ENCODE measurements around the gene RNU2-63P.
"Not testable (repeated sequence)": the region's sequence is repeated elsewhere in the genome, so short reads cannot be mapped to it uniquely, and the experiment has no call there.

DNA sequence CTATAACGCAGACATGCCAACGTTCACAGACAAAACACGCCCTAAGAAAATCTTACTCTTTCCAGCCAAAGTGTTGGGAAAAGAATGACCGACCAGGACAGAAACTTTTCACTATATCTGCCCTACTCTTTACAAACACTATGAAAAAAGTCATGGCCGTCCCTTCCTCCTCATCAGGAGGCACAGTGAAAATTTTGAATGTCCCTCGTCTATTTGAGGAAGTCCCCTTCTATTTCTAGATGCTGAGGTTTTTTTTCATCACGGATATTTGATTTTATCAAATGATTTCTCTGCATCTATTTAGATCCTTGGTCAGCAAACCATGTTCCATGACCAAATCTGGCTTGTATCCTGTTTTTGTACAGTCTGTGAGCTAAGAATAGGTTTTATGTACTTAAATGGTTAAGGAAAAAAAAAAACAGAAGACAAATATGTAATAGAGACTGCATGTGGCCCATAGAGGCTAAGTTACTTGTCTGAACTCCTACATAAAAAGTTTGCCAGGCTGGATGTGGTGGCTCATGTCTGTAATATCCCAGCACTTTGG, 22.0 kb downstream of the RNU2-63P start:
- not testable (repeated sequence) for TF ChIP-seq POLR2AphosphoS5 (IDR thresholded peaks at IDR 0.05; ENCODE audit: insufficient read depth in 1 of 2, low read depth in 1 of 2); POLR2A (IDR thresholded peaks at IDR 0.05)
- TF ChIP-seq, protein P1, sequence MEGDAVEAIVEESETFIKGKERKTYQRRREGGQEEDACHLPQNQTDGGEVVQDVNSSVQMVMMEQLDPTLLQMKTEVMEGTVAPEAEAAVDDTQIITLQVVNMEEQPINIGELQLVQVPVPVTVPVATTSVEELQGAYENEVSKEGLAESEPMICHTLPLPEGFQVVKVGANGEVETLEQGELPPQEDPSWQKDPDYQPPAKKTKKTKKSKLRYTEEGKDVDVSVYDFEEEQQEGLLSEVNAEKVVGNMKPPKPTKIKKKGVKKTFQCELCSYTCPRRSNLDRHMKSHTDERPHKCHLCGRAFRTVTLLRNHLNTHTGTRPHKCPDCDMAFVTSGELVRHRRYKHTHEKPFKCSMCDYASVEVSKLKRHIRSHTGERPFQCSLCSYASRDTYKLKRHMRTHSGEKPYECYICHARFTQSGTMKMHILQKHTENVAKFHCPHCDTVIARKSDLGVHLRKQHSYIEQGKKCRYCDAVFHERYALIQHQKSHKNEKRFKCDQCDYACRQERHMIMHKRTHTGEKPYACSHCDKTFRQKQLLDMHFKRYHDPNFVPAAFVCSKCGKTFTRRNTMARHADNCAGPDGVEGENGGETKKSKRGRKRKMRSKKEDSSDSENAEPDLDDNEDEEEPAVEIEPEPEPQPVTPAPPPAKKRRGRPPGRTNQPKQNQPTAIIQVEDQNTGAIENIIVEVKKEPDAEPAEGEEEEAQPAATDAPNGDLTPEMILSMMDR (IDR thresholded peaks at IDR 0.05), result not testable (repeated sequence)
